NCI-H2196 treated with DMSO at 0.1 percent for 48 hours (cell line): ENCODE results near the gene CRLF3.
"Not testable (repeated sequence)": the region's sequence is repeated elsewhere in the genome, so short reads cannot be mapped to it uniquely, and the experiment has no call there.

Source experiments
- DNase-seq: peaks from one replicate; lab custom pipeline; 2025; ENCODE audit not compliant: unreplicated experiment; lab: John Stamatoyannopoulos, UW

The CRLF3 gene

GRCh38 chr17:30742669-30743068 is 81.8 kb downstream of the CRLF3 start:
- not testable (repeated sequence) for DNase-seq

- not testable (repeated sequence) for DNase-seq
These were observed 88.1 kb downstream of the CRLF3 start for GRCh38 chr17:30736371-30736770.

DNA sequence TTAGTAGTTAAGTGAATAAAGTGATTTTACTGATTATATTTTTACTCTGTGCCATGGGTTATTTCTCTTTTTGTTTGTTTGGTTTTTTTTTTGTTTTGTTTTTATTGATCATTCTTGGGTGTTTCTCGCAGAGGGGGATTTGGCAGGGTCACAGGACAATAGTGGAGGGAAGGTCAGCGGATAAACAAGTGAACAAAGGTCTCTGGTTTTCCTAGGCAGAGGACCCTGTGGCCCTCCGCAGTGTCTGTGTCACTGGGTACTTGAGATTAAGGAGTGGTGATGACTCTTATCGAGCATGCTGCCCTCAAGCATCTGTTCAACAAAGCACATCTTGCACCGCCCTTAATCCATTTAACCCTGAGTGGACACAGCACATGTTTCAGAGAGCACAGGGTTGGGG is 88.8 kb downstream of the CRLF3 start:
- DNase-seq = not testable (repeated sequence)

DNA sequence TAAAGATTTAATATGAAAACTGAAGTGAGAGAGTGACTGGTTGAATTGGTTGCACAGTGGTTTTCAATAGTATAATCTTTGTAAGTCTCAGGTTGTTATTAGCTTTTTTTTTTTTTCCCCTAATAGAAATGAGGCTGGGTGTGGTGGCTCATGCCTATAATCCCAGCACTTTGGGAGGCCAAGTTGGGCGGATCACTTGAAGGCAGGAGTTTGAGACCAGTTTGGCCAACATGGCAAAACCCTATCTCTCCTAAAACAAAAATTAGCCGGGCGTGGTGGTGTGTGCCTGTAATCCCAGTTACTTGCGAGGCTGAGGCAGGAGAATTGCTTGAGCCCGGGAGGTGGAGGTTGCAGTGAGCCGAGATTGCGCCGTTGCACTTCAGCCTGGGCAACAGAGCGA is 89.3 kb downstream of the CRLF3 start:
- DNase-seq = not testable (repeated sequence)

DNA sequence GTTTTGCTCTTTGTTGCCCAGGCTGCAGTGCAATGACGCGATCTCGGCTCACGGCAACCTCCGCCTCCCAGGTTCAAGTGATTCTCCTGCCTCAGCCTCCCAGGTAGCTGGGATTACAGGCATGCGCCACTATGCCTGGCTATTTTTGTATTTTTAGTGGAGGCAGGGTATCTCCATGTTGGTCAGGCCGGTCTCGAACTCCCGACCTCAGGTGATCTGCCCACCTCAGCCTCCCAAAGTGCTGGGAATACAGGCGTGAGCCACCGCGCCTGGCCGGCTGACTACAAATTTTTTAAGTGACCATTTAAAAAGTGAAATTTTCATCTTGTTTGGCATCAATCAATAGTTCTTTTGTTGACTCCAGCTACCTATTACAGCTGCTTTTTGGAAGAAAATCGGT is 90.3 kb downstream of the CRLF3 start:
- DNase-seq = not testable (repeated sequence)
